NCI-H2029 (cell line): Measurements from ENCODE around the gene ICOS.
"Not testable (repeated sequence)": the region's sequence is repeated elsewhere in the genome, so short reads cannot be mapped to it uniquely, and the experiment has no call there.

ENCODE experiments used
- DNase-seq: peaks from one replicate; lab custom pipeline; 2025; lab: John Stamatoyannopoulos, UW

The ICOS gene

DNA sequence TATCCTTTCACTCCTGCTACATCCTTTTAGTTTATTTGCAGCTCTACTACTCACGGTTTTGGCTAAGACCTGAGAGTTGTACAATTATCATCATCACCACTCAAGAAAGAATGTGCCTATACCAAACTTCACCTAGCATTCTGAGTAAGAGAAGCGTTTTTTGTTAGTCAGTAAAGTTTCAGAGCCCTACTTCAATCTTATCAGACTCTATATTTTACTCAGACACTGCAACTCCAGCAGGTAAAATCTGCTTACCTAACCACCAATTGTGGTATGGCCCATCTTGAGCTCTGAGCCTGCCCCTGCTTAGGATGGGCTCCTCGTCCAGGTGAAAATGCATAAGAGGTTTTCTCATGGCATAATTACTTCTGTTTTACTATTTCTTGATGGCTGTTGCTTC, 37.1 kb downstream of the ICOS start:
- no peak for DNase-seq

DNA sequence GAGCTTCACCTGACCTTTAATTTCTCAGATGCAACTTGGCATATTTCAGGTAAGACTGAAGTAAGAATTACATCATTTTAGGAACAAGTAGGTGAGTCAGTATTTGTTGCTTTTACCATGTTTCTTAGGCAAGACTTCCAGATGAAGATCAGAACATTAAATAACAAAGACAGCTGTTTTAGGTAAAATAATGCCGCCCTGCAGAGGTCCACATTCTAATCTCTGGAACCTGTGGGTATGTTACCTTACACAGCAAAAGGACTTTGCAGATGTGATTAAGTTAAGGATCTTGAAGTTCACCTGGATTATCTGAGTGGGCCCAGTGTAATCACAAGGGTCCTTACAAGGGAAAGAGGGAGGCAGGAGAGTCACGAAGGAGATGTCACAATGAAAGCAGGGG, 39.3 kb downstream of the ICOS start:
- DNase-seq = no peak

- no peak for DNase-seq
Observed at GRCh38 chr2:203982276-203982675, 45.7 kb downstream of the ICOS start.

DNA sequence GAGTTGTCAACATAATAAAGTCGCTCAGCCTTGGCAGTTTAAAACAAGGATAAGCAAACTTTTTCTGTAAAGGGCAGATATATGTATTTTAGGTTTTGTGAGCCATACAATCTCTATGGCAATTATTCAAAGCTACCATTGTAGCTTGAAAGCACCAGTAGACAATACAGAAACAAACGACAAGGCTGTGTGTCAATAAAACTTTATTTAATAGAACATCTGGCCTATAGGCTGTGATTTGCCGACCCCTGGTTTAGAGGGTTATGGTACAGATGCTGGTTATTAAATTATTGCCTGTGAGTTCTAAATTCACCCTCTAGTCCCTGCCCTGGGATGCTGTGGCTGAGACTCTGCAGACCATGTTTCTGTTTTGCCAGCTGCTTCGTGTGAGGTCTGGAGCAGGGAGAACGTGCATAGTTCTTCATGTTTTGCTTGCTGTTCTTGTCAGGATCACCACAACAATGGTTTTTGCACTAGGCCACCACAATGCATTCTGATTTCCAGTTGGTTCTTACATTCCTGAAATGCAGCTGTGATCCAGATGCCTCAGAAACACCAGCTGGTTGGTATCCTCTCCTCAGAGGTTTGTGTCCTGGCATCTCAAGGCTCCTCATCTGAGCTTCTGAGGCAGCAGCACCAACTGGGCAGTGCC, 46.6 kb downstream of the ICOS start:
- no peak for DNase-seq

GRCh38 chr2:203985978-203986377, 49.4 kb downstream of the ICOS start:
- not testable (repeated sequence) for DNase-seq

GRCh38 chr2:203987959-203988358, 51.4 kb downstream of the ICOS start:
- DNase-seq = no peak

DNA sequence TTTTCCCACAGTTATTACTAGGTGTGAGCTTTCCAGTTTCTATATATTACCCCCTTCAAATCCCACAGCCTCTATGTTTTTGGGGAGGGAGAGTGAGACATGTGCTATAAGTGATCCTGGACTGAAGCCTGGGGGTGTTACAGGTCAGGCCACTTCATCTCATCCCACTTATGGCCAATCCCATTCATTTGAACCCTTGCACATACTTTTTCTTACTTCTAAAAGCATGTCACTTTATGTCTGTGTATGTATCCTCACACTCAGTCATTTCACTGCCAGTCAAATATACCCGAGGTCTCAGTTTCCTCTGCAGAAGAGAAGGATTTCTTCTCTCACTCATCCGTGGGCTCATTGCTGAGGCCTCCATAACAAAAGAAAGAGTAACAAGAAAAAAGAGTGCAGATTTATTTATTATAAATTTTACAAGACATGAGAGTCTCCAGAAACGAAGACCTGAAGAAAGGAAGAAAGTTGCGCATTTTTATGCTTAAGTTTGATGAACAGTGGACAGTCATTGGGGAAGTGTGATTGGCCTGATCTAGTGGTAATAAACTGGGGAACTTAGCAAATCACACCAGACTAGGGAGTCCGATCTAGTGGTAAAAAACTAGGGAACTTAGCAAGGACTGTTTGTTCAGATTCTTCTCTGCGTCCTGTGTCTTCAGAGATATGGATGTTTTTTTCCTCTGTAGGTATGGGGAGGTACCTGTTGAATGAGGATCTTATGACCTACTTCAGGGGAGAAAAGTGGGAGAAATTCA, 52.1 kb downstream of the ICOS start:
- DNase-seq = no peak

DNA sequence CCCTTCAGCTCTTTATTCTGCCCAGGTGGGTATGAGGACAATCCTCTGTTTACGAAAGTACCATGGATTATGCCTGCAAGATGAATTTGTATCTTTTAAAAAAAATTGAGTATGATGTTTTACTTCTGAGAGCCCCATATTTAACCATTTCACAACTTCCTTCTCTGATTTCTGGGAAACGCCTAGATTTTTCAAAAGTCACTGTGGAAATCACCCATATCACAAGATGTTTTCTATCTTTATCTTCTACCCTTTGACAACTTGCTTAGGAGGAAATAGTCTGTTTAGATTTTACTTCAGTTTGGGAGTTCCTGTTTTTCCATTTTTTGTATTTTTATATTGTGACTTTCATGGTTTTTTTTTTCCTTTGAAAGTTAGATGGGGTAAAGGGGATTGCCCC, 53.0 kb downstream of the ICOS start:
- DNase-seq = no peak

GRCh38 chr2:203992509-203992908, 55.9 kb downstream of the ICOS start:
- DNase-seq = no peak

GRCh38 chr2:203993011-203993410, 56.4 kb downstream of the ICOS start:
- DNase-seq = no peak

DNA sequence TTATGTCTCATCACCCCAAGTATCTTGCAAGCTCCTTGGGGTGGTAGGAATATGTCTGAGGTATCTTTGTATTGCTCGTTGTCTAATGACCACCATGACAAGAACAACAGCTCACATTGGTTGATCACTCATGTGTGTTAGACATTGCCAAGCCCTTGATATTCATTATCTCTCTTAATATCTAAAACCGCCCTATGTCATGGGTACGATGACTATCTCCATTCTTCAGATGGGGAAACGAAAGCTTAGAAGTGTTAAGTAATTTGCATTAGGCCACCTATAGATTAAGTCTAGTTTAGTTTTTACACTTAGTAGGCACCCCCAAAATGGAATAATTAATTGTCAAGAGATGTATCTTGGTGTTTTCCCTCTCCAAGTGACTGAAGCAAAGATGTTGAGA, 57.0 kb downstream of the ICOS start:
- DNase-seq = no peak

GRCh38 chr2:203994735-203995134, 58.2 kb downstream of the ICOS start:
- no peak for DNase-seq

- DNase-seq = no peak
Observed at GRCh38 chr2:203996692-203997091, 60.1 kb downstream of the ICOS start.

- DNase-seq = no peak
Observed at GRCh38 chr2:203997481-203997880, 60.9 kb downstream of the ICOS start.

GRCh38 chr2:203997980-203998809, 61.6 kb downstream of the ICOS start:
- DNase-seq = no peak

DNA sequence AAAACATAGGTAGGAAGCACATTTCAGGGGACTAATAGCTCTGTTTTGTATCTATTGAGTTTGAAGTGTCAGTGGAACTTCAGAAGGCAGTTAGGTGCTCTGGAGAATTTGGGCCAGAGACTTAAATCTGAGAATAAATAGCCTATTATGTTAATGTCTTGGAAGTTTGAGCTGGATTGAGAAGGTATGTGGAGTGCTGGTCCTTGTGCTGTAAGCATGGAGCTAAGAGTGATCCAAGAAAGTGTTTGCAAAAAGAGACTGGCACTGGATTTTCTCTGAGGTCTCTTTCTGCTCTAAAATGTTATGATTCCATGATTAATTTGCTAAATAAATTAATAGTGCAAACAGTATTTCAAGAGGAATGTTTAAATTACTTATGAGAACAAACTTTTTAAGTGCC, 63.3 kb downstream of the ICOS start:
- DNase-seq = no peak

GRCh38 chr2:204000446-204000845, 63.9 kb downstream of the ICOS start:
- DNase-seq = no peak

- DNase-seq = no peak
Observed at GRCh38 chr2:204003276-204003990, 66.9 kb downstream of the ICOS start.

- no peak for DNase-seq
Observed at GRCh38 chr2:204004912-204005311, 68.3 kb downstream of the ICOS start.

DNA sequence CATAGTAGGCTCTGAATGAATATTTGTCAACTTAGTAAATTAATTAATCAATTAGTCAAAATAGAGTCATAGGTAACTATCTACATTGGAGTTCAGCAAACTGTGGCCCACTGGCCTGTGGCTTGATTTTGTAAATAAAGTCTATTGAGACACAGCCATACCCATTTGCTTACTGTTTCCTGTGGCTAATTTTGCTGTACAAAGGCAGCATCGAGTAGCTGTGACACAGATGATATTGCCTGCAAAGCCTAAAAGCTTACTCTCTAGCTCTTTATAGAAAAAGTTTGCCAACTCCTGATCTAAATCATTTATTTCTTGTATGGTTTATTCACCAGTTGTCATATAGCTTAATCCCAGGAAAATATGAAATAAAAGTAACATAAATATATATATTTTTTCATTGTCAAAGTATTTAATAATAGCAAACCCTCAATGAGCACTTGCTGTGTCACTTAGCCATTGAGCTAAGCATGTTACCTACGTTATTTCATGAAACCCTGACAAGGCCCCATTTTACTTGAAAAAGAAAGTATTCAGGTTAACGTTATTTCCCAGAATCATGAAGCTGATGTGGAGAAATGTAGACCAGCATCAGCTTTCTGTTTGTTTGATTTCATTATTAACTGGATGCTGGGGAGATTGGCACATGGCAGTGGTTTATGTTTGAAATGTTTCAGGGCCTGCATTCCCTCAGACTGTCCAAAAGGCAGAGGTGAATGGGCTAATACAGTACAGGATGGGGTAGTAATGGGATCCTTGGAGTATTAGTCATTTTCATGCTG, 69.6 kb downstream of the ICOS start:
- DNase-seq = no peak

GRCh38 chr2:204008352-204008751, 71.8 kb downstream of the ICOS start:
- DNase-seq = no peak
